GM12878 (cell line): ENCODE measurements around the gene CSRP3. TPM values are rescaled to one million over a fixed set of nuclear protein-coding genes. Genes with fewer than 3 reads are reported as not detected.
"Not testable (repeated sequence)": the region's sequence is repeated elsewhere in the genome, so short reads cannot be mapped to it uniquely, and the experiment has no call there.

Source experiments
- ATAC-seq: fragments of 200-7000 bp; cut with Tn5 transposase; 3 replicates; pipeline ENCODE4 v1.9.1; 2020; ENCODE audit warnings: mild to moderate bottlenecking, moderate library complexity
- BruUV-seq: library from RNA; stranded (reverse); fragments of 400-500 nt; replicated peaks from 2 replicates; lab custom pipeline; 2021; lab: Mats Ljungman, UMichigan
- CTCF ChIA-PET: fragments of 300-600 bp; sonication (Branson Sonifier 250); formaldehyde crosslinking; extraction: SDS; loops from one replicate; lab custom pipeline; 2021; ENCODE audit warnings: inconsistent platforms; lab: Yijun Ruan, JAX
- POLR2A ChIA-PET: fragments of 350-600 bp; formaldehyde crosslinking; extraction: SDS; loops from one replicate; lab custom pipeline; 2021; ENCODE audit warnings: inconsistent platforms; lab: Charles Lee
- RAD21 ChIA-PET: fragments of 300-600 bp; sonication (Branson Sonifier 250); formaldehyde crosslinking; loops from one replicate; lab custom pipeline; 2023; ENCODE audit warnings: antibody characterized with exemption; ENCODE audit not compliant: unreplicated experiment; lab: Charles Lee
- SMC1A ChIA-PET: fragments of 300-600 bp; sonication (Branson Sonifier 250); formaldehyde crosslinking; loops from one replicate; lab custom pipeline; 2023; ENCODE audit not compliant: unreplicated experiment, uncharacterized antibody; lab: Charles Lee
- DNase-seq: peaks from one replicate; pipeline ENCODE4 v3.0.0-alpha.2; 2011; ENCODE audit warnings: low read depth, low spot score
- FAIRE-seq: peaks from 3 replicates; lab custom pipeline; 2011; peaks lifted over from hg19 to GRCh38; lab: Jason Lieb, UNC
- H2AFZ ChIP-seq: 2 replicates; pipeline ENCODE4 v1.6.0; 2011; ENCODE audit warnings: low read depth, low read length, control low read depth; ENCODE audit not compliant: control insufficient read depth
- H3K27ac ChIP-seq: 2 replicates; pipeline ENCODE4 v1.5.1; 2011; ENCODE audit warnings: control low read depth; ENCODE audit not compliant: control insufficient read depth, insufficient read depth
- H3K27me3 ChIP-seq, 2 experiments: replicated peaks in 1 of 2; 2 replicates each; pipeline versions ENCODE4 v1.6.0 to v1.6.1; 2011; ENCODE audit warnings: low read length in 1 of 2; ENCODE audit not compliant: control insufficient read depth in 2 of 2, insufficient read depth in 2 of 2
- H3K36me3 ChIP-seq, 2 experiments: 2 replicates each; pipeline ENCODE4 v1.5.1; 2011; ENCODE audit warnings: low read length in 1 of 2; ENCODE audit not compliant: control insufficient read depth in 2 of 2, insufficient read depth in 2 of 2
- H3K4me1 ChIP-seq: 2 replicates; pipeline ENCODE4 v1.6.1; 2011; ENCODE audit warnings: mild to moderate bottlenecking, low read length, moderate library complexity, mixed read lengths; ENCODE audit not compliant: control insufficient read depth, insufficient read depth
- H3K4me2 ChIP-seq: 2 replicates; pipeline ENCODE4 v1.6.0; 2011; ENCODE audit warnings: control low read depth; ENCODE audit not compliant: control insufficient read depth, insufficient read depth
- H3K4me3 ChIP-seq: fragments of 200-600 bp; sonication (generic); 2 replicates; pipeline ENCODE4 v1.5.1; 2016
- H3K79me2 ChIP-seq: 2 replicates; pipeline ENCODE4 v1.6.0; 2011; ENCODE audit warnings: low read length; ENCODE audit not compliant: control insufficient read depth, insufficient read depth
- H3K9ac ChIP-seq: 2 replicates; pipeline ENCODE4 v1.8.0; 2011; ENCODE audit warnings: low read length, control low read depth, mixed read lengths; ENCODE audit not compliant: control insufficient read depth, insufficient read depth
- H3K9me3 ChIP-seq: replicated peaks from 3 replicates; pipeline ENCODE4 v1.5.1; 2011; ENCODE audit warnings: mild to moderate bottlenecking, low read length; ENCODE audit not compliant: control insufficient read depth, insufficient read depth
- H4K20me1 ChIP-seq: 2 replicates; pipeline ENCODE4 v1.6.0; 2011; ENCODE audit not compliant: control insufficient read depth, insufficient read depth
- ASH2L ChIP-seq: fragments of 300-600, 200-600 bp; sonication (generic); IDR thresholded peaks from 2 replicates; pipeline ENCODE4 v1.6.1; 2017; ENCODE audit warnings: low read depth, mild to moderate bottlenecking, borderline replicate concordance
- ATF2 ChIP-seq: IDR thresholded peaks from 2 replicates; pipeline ENCODE4 v1.6.1; 2012; ENCODE audit warnings: low read length, inconsistent platforms
- ATF7 ChIP-seq: fragments of 450-650 bp; IDR thresholded peaks from 2 replicates; pipeline ENCODE4 v1.6.1; 2016; ENCODE audit warnings: low read depth, mild to moderate bottlenecking
- EED ChIP-seq: sonication (generic); IDR thresholded peaks from 2 replicates; pipeline ENCODE4 v1.6.1; 2016; ENCODE audit warnings: antibody characterized with exemption, low read depth
- EP300 ChIP-seq, 2 experiments: fragments of 150-350 bp in 1 of 2; IDR thresholded peaks; 2 replicates each; pipeline ENCODE4 v1.6.1; 2011 to 2012; ENCODE audit warnings: low read depth in 2 of 2, low read length in 2 of 2, borderline replicate concordance in 1 of 2, improper control_type of control experiment in 1 of 2, inconsistent platforms in 1 of 2; ENCODE audit not compliant: control insufficient read depth in 1 of 2
- JUNB ChIP-seq: IDR thresholded peaks from 2 replicates; pipeline ENCODE4 v1.6.1; 2016; ENCODE audit warnings: antibody characterized with exemption, mild to moderate bottlenecking
- KDM1A ChIP-seq: fragments of 200-600 bp; sonication (generic); IDR thresholded peaks from 2 replicates; pipeline ENCODE4 v1.6.1; 2016; ENCODE audit warnings: borderline replicate concordance
- LARP7 ChIP-seq: fragments of 450-650 bp; IDR thresholded peaks from 2 replicates; pipeline ENCODE4 v1.6.1; 2017; ENCODE audit warnings: mild to moderate bottlenecking
- MYB ChIP-seq: fragments of 150-350 bp; IDR thresholded peaks from 2 replicates; pipeline ENCODE4 v1.6.1; 2014; ENCODE audit warnings: mild to moderate bottlenecking, low read depth, low read length, borderline replicate concordance
- NKRF ChIP-seq: fragments of 450-650 bp; conservative IDR thresholded peaks from 2 replicates; pipeline ENCODE4 v1.6.1; 2017; ENCODE audit warnings: mild to moderate bottlenecking, moderate library complexity
- PML ChIP-seq: IDR thresholded peaks from 2 replicates; pipeline ENCODE4 v1.6.1; 2012; ENCODE audit warnings: low read length, inconsistent platforms
- POLR2A ChIP-seq: IDR thresholded peaks from 2 replicates; pipeline ENCODE4 v1.6.1; 2011; ENCODE audit warnings: low read depth, mild to moderate bottlenecking, low read length
- ZNF274 ChIP-seq: IDR thresholded peaks from one replicate; pipeline ENCODE4 v1.8.0; 2011; ENCODE audit not compliant: insufficient read length, insufficient read depth
- WGBS: methylation state at CpG from one replicate; pipeline ENCODE4 v1.1.6; 2016; ENCODE audit warnings: low lambda C conversion rate; ENCODE audit not compliant: insufficient replicate concordance, insufficient coverage; ENCODE audit errors: missing lambda C conversion rate; 5-methylcytosine and 5-hydroxymethylcytosine counted together
- in situ Hi-C: fragments of 300-500 bp; cut with MboI; formaldehyde crosslinking; loops from 9 replicates; pipeline ENCODE4 v1.14.3; 2018; ENCODE audit warnings: mixed read lengths
- intact Hi-C: fragments of 100-400 bp; cut with micrococcal nuclease; formaldehyde crosslinking; loops from one replicate; pipeline ENCODE4 v1.14.2; 2022; ENCODE audit not compliant: unreplicated experiment
- polyA plus RNA-seq, 11 experiments: library from polyadenylated mRNA; depleted of rRNA in 4 of 11; unstranded in 6 of 11; stranded (reverse) in 5 of 11; fragments of >200 nt; fragmentation: Nextera tagmentation in 4 of 11; fragmentation: Illumina TruSeq in 1 of 11; extraction: Ambion mirVana in 4 of 11; extraction: Trizol in 1 of 11; gene quantifications; 1 replicate in 1 of 11; 2 replicates in 10 of 11; pipeline versions ENCODE4 v1.2.1 to v1.2.3, GENCODE V29; 2011 to 2016; ENCODE audit warnings: inconsistent platforms in 2 of 11, missing spikeins in 2 of 11, low read depth in 1 of 11
- total RNA-seq, 4 experiments: library from RNA; depleted of rRNA in 3 of 4; stranded (reverse); fragments of >200 nt in 3 of 4; fragmentation: Illumina TruSeq in 1 of 4; extraction: Trizol in 1 of 4; gene quantifications; 2 replicates each; pipeline versions ENCODE4 v1.2.1 to v1.2.3, GENCODE V29; 2013 to 2021

The CSRP3 gene
- total and polyA plus RNA-seq, 10 of the 15 experiments (the other 5 are each of a cell fraction or from before 2014, with no cell fraction given) = not detected

GRCh38 chr11:19145319-19145718 lies 56.5 kb downstream of the CSRP3 start (continued):
- no peak for TF ChIP-seq ASH2L
- no peak for TF ChIP-seq ATF7
- TF ChIP-seq EED = no peak

GRCh38 chr11:19136884-19137283 lies 64.9 kb downstream of the CSRP3 start:
- H3K27me3 ChIP-seq, in situ Hi-C loops, H3K4me2 ChIP-seq, RAD21 ChIA-PET, CTCF ChIA-PET, ATAC-seq, H3K9me3 ChIP-seq, H3K4me3 ChIP-seq, H3K36me3 ChIP-seq, H4K20me1 ChIP-seq, H3K79me2 ChIP-seq, FAIRE-seq, DNase-seq, H2AFZ ChIP-seq, SMC1A ChIA-PET, BruUV-seq, H3K27ac ChIP-seq, intact Hi-C loops, H3K9ac ChIP-seq, H3K4me1 ChIP-seq: not testable (repeated sequence)
- POLR2A ChIA-PET = interaction anchor here (0.6 kb wide), 1 partner anchor 74 kb away, joined by 7 read pairs; no protein-coding TSS in a partner anchor
- 98% methylated on average over 4 of the region's 4 CpGs for WGBS

- Histone ChIP-seq H3K36me3 (peaks cover 0 to 3% of the 10 kb centered on the region in 2 experiments; a peak in 2 of 4 replicates), H3K79me2 (peaks cover 1% of the 10 kb centered on the region), H2AFZ (no peak overlapping the region), H3K4me1 (no peaks in the 10 kb centered on the region), H3K4me3 (no peak overlapping the region), H3K27ac (no peak overlapping the region), H3K4me2 (no peak overlapping the region), H3K9me3 (no peaks in the 10 kb centered on the region; the same call in 1 of the 3 replicates), H3K9ac (no peak overlapping the region), H3K27me3 (no peaks in the 10 kb centered on the region), H4K20me1 (no peaks in the 10 kb centered on the region)
- WGBS = 96% methylated on average over 1 of the region's 1 CpG
- in situ Hi-C loops (no loop called here), intact Hi-C loops (no loop called here)
- SMC1A ChIA-PET = interaction anchor here (0.8 to 1.6 kb wide), 3 partner anchors 9 to 18 kb away, joined by 3 to 6 read pairs (median 4); no protein-coding TSS in a partner anchor
- FAIRE-seq (no peak), DNase-seq (no peak), ATAC-seq (no peak)
- BruUV-seq = no TSS peak
- POLR2A ChIA-PET = no interaction called here
- CTCF ChIA-PET = interaction anchor here (1.4 kb wide), 1 partner anchor 14 kb away, joined by 3 read pairs; no protein-coding TSS in a partner anchor
- RAD21 ChIA-PET = no interaction called here
- TF ChIP-seq NKRF (no peak), POLR2A (no peak), LARP7 (no peak), EP300 (IDR thresholded peaks at IDR 0.05; ENCODE audit: borderline replicate concordance in 1 of 2, control insufficient read depth in 1 of 2, low read depth in 2 of 2, low read length in 2 of 2) (no peak), MYB (no peak), ATF2 (no peak), ZNF274 (no peak), PML (no peak), JUNB (no peak), KDM1A (no peak)
These were observed 67.8 kb downstream of the CSRP3 start for GRCh38 chr11:19134004-19134403.
